ENCODE data around the gene NFAT5.

NFAT5 gene

GRCh38 chr16:69526831-69527655 is 38.7 kb upstream of the NFAT5 start:
- Histone ChIP-seq H3K4me3 (no peak overlapping the region), H3K27ac (no peak overlapping the region)
- DNase-seq (ENCODE audit: low spot score), result no peak
- no peak for TF ChIP-seq CTCF (IDR thresholded peaks at IDR 0.05)

GRCh38 chr16:69531988-69532387 is 33.8 kb upstream of the NFAT5 start:
- no peak overlapping the region for H3K27ac ChIP-seq
- no peak for DNase-seq (ENCODE audit: low spot score)
- no peak for TF ChIP-seq CTCF (IDR thresholded peaks at IDR 0.05)
- H3K4me3 ChIP-seq, result no peak overlapping the region

- Histone ChIP-seq H3K27ac (no peak overlapping the region), H3K4me3 (no peak overlapping the region)
- TF ChIP-seq CTCF (IDR thresholded peaks at IDR 0.05), result no peak
- DNase-seq (ENCODE audit: low spot score), result no peak
These were observed 32.9 kb upstream of the NFAT5 start for GRCh38 chr16:69532641-69533455.

- Histone ChIP-seq H3K27ac (no peak overlapping the region), H3K4me3 (no peak overlapping the region)
- DNase-seq (ENCODE audit: low spot score), result no peak
- no peak for TF ChIP-seq CTCF (IDR thresholded peaks at IDR 0.05)
These were observed 31.0 kb upstream of the NFAT5 start for GRCh38 chr16:69534720-69535119.

GRCh38 chr16:69535123-69536050 is 30.4 kb upstream of the NFAT5 start:
- H3K4me3 ChIP-seq, result no peak overlapping the region
- no peak overlapping the region for H3K27ac ChIP-seq
- TF ChIP-seq CTCF (IDR thresholded peaks at IDR 0.05), result no peak
- no peak for DNase-seq (ENCODE audit: low spot score)

GRCh38 chr16:69537706-69538080 is 28.1 kb upstream of the NFAT5 start:
- Histone ChIP-seq H3K4me3 (no peak overlapping the region), H3K27ac (no peak overlapping the region)
- no peak for TF ChIP-seq CTCF (IDR thresholded peaks at IDR 0.05)
- no peak for DNase-seq (ENCODE audit: low spot score)
